GM18507 (cell line): Measurements from ENCODE around the gene COL27A1.

Experiments
- DNase-seq: peaks from one replicate; pipeline ENCODE4 v3.0.0; 2011; ENCODE audit warnings: low read depth; ENCODE audit not compliant: insufficient read length; ENCODE audit errors: extremely low spot score
- FAIRE-seq: peaks from 2 replicates; lab custom pipeline; 2011; peaks lifted over from hg19 to GRCh38; lab: Jason Lieb, UNC

The COL27A1 gene

GRCh38 chr9:114276908-114277821, 121.8 kb downstream of the COL27A1 start:
- FAIRE-seq, result no peak
- no peak for DNase-seq

DNA sequence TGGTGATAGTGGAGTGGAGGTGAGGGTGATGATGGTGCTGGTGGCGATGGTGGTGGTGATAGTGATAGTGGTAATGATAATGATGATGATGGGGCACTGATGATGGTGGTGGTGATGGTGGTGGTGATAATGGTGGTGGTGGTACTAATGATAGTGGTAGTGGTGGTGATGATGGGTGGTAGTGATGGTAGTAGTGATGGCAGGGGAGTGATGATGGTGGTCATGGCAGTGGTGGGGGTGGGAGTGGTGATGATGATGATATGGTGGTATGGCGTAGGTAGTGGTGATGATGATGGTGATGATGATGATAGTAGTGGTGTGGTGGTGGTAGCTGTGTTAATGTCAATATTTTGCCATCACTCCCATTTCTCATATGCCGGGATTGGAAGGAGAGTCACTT, 123.0 kb downstream of the COL27A1 start:
- no peak for FAIRE-seq
- DNase-seq, result no peak

DNA sequence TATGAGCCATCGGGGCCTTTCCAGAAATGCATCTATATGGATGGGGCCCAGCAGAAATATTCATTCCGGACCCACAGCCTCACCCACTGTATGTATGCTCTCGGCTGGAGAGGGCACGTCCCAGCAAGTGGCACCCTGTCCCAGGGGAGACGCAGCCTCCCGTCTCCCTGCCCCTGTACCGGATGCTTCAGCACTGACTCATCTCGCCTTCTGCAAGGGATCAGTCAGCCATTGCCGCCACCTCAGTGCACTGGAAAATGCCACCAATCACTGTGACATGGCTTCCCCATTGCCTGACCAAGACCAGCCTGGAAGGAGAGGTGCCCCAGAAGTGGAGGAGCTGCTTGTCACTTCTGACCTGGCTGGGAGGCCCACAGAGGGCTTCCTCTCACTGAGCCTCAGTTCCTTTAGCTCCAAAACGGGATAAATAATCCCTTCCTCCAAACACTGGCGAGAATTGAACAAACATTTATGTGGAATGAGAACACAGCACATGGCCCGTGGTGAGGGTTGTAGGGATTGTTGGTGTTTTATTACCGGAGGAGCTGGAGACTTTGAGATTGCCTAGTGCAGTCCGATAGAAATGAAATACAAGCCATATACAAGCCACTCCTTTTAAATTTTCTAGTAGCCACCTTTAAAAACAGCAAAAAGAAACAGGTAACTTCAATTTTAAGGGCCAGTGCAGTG, 123.7 kb downstream of the COL27A1 start:
- DNase-seq (no peak), FAIRE-seq (no peak)

DNA sequence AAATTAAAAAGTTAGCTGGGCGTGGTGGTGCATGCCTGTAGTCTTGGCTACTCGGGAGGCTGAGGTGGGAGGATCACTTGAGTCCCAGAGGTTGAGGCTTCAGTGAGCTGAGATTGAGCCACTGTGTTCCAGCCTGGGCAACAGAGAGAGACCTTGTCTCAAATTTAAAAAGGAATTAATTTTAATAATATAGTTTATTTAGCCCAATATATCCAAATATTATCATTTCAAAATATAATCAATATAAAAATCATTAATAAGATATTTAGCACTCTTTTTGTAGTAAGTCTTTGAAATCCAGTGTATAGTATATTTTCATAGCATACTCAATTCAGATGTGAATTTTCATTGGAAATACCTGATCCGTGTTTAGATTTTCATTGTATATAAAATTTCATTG, 124.4 kb downstream of the COL27A1 start:
- DNase-seq (no peak), FAIRE-seq (no peak)

- DNase-seq (no peak), FAIRE-seq (no peak)
Measured at GRCh38 chr9:114280636-114281472, 125.5 kb downstream of the COL27A1 start.

GRCh38 chr9:114281473-114282103, 126.3 kb downstream of the COL27A1 start:
- no peak for DNase-seq
- FAIRE-seq, result no peak

DNA sequence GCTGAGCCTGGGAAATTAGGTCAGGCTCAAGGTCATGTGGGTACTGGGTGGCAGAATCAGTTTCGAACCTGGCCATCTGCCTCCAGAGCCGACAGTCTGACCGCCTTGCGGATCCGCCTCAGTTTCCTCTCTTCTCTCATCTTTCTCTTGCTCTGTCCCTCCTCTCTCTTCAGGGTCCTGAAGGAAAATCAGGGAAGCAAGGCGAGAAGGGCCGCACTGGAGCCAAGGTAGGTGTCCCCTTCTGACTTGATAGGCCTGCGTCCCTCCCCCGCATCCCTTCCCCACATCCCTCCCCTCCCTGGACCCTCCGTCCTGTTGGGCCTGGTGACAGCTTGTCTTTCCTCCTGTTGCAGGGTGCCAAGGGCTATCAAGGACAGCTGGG, 126.8 kb downstream of the COL27A1 start:
- no peak for DNase-seq
- no peak for FAIRE-seq

DNA sequence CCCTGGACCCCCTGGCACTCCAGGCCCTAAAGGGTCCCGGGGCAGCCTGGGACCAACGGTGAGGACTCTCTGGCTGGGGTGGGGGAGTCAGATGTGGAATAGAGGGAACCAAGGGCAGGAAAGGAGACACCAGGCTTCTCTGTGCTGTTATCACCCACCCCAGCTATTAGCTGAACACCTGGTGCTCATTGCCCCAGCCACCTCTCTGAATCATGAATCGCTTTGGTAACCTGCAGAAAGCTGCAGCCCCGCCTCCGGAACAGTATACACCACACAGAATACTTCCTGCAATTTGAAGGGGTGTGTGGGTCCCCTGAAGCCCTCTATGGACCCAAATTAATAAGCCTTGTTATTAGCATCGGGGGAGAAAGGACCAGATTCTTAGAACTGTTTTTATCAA, 127.2 kb downstream of the COL27A1 start:
- FAIRE-seq (no peak), DNase-seq (no peak)

DNA sequence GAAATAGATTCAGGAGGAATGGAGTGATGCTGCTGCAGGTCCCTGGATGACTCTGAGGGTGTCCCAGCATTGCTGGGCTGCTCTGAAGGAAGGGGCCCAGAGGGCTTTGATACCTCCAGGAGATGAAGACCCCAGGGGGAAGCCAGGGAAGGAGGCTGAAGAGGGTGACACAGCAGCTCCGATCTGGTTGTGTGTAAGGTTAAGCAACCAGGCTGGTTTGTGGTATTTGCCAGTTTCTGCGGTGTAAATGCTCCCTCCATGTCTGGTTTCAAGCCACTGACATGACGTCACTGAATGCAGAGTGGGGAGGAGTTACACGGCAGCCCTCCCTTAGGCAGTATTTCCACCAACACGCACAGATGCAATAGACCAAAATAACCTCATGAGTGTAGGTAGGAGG, 127.6 kb downstream of the COL27A1 start:
- no peak for DNase-seq

GRCh38 chr9:114283551-114284111, 128.3 kb downstream of the COL27A1 start:
- DNase-seq (no peak), FAIRE-seq (no peak)

More for the DNA sequence above, 127.6 kb downstream of the COL27A1 start:
- FAIRE-seq, result no peak

GRCh38 chr9:114284316-114285060, 129.2 kb downstream of the COL27A1 start:
- DNase-seq, result no peak
- FAIRE-seq, result no peak

DNA sequence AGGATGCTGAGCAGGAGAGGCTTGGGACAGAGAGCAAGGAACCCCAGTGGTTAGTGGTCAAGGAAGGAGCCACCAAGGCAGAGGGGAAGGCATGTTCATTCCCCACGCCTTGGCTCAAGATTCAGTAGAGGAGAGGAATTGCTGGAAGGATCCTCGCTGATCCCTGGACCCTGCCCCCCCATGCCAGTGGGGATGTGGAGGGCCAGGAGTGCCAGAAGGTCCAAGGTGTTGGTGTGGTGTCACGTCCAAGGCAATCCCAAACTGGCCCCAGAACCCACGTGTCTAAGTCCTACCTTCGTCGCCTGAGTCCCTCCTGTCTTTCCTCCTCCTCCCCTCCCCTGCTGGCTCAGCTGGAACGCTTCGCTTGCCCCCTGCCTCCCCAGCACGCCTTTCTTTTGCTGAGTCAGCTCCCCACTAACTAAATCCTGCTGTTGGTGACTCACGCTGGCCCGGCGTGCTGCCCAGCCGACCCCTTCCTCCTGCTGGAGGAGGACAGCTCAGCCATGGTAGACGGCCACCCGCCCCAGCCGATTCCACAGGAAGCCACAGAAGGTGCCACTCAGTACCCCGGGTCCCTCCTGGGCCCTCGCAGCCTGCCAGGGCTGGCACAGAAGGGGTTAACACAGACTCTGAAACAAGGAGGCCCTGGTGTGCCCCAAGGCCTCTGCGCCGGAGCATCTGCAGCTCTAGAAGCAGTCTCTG, 130.0 kb downstream of the COL27A1 start:
- no peak for FAIRE-seq
- DNase-seq, result no peak

DNA sequence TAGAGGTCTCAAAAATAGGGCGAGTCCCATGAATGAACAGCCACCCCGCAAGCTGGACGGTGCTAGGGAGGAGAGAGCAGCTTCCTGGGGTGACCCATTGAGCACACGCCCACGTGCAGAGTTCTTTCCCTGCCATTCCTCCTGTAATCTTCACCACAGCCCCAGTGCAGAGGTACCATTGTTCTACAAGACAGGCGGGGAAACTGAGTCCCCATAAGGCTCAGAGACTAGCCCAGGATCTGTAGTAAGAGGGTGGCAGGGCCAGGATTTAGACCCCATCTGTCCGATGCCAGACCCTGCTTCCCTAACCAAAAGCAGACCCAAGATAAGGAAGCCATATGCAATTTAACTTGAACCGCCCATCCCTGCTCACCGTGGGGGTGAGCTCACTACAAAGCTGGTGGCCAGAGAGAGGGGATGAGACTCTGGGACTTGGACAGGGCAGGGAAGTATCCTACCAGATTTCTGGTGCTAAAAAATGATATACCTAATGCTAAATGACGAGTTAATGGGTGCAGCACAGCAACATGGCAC, 130.9 kb downstream of the COL27A1 start:
- DNase-seq, result no peak
- no peak for FAIRE-seq

- DNase-seq, result no peak
- no peak for FAIRE-seq
Measured at GRCh38 chr9:114287001-114287762, 131.8 kb downstream of the COL27A1 start.

DNA sequence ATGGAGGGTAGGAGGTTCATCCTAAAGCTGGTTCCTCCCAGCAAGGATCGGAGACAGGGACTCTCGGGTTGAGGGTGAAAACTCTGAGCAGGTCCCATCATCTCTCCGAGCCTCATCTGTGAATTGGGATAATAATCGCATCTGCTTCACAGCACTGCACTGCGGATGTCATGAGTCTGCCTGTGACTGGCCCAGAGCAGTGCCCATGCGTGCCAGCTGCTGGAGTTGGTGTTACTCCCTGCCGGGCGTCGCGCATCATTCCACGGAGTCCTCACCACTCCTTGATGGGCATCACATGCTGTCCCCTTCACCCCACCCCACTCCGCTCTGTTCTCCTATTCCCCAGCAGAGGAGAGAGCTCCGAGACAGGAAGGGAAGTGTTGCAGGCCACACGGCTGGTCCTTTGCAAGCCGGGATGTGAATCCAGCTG, 132.4 kb downstream of the COL27A1 start:
- DNase-seq (no peak), FAIRE-seq (no peak)

GRCh38 chr9:114288193-114289091, 133.1 kb downstream of the COL27A1 start:
- FAIRE-seq (no peak), DNase-seq (no peak)
